Measurements from ENCODE around the gene TRUB1.

Gene TRUB1

GRCh38 chr10:114957673-114958072 is 19.7 kb downstream of the TRUB1 start:
- H3K4me1 ChIP-seq (ENCODE audit: control insufficient read depth, insufficient read depth, low read length) = no peaks in the 10 kb centered on the region
- H3K27ac ChIP-seq (ENCODE audit: low read depth, low read length) = no peak overlapping the region
- H3K4me3 ChIP-seq (ENCODE audit: low read length) = no peak overlapping the region
- no peaks in the 10 kb centered on the region for H3K27me3 ChIP-seq (ENCODE audit: control insufficient read depth, insufficient read depth, low read length)
- peaks cover 3% of the 10 kb centered on the region for H3K36me3 ChIP-seq (ENCODE audit: control insufficient read depth, insufficient read depth, low read length)
- H3K9ac ChIP-seq (ENCODE audit: low read length) = no peak overlapping the region

DNA sequence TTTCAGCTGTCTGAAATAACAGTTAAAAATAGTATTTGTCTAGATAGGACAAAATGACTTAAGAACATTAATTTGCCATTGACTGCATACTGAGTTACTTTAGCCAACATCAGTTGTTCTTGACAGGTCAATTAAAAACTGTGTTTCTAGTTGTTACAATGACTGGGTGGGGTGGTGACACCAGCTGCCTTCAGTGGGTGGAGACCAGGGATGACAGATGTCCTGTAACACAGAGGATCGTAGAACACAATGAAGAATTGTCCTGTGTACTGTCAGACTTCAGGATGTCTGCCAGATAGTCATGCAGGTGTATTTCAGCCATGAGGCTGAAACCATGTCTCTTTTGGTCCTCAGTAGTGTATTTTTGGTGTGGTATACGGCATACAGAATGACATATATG is 24.4 kb downstream of the TRUB1 start:
- Histone ChIP-seq H3K27ac (ENCODE audit: low read depth, low read length) (no peak overlapping the region), H3K27me3 (ENCODE audit: control insufficient read depth, insufficient read depth, low read length) (no peaks in the 10 kb centered on the region), H3K36me3 (ENCODE audit: control insufficient read depth, insufficient read depth, low read length) (peaks cover 7% of the 10 kb centered on the region), H3K4me3 (ENCODE audit: low read length) (no peak overlapping the region), H3K9ac (ENCODE audit: low read length) (no peak overlapping the region), H3K4me1 (ENCODE audit: control insufficient read depth, insufficient read depth, low read length) (no peaks in the 10 kb centered on the region)

DNA sequence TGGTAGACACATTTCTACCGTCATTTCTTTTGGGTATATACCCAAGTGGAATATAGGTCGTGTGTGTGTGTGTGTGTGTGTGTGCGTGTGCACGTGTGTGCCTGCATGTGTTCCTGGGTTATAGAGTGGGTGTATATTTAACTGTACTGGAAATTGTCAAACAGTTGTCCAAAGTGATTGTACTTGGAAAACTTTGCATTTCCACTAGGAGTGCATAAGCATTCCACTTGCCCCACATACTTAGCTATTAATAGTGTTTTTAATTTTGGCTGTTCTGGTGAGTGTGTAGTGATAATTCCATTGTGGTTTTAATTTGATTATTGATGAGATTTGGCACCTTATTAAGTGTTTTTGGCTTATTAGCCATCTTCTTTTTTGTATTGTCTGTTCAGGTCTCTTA is 25.9 kb downstream of the TRUB1 start:
- no peak overlapping the region for H3K27ac ChIP-seq (ENCODE audit: low read depth, low read length)
- H3K4me3 ChIP-seq (ENCODE audit: low read length) = no peak overlapping the region
- H3K27me3 ChIP-seq (ENCODE audit: control insufficient read depth, insufficient read depth, low read length) = no peaks in the 10 kb centered on the region
- H3K36me3 ChIP-seq (ENCODE audit: control insufficient read depth, insufficient read depth, low read length) = peaks cover 7% of the 10 kb centered on the region
- no peaks in the 10 kb centered on the region for H3K4me1 ChIP-seq (ENCODE audit: control insufficient read depth, insufficient read depth, low read length)
- H3K9ac ChIP-seq (ENCODE audit: low read length) = no peak overlapping the region

GRCh38 chr10:114967071-114967470 is 29.1 kb downstream of the TRUB1 start:
- Histone ChIP-seq H3K9ac (ENCODE audit: low read length) (no peak overlapping the region), H3K27me3 (ENCODE audit: control insufficient read depth, insufficient read depth, low read length) (no peaks in the 10 kb centered on the region), H3K4me3 (ENCODE audit: low read length) (no peak overlapping the region), H3K27ac (ENCODE audit: low read depth, low read length) (no peak overlapping the region), H3K4me1 (ENCODE audit: control insufficient read depth, insufficient read depth, low read length) (no peaks in the 10 kb centered on the region), H3K36me3 (ENCODE audit: control insufficient read depth, insufficient read depth, low read length) (peaks cover 7% of the 10 kb centered on the region)

DNA sequence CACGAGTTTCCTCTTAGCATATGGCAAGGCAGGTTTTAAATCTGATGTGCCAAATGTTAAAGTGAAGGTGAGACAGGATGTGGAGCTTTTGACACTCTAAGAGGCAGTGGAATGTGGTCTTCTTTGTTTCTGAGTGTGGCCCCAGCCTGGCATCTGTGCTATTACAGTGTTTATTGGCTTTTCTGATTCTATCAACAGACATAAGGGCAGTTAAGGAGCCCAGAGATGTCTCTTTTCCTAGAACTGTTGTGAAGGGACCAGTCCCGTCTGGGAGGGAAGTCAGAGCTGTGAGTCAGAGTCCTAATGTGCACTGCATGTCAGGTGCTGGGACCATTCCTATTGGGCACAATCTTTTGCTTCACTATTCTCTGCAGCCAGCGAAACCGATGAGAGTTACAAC is 32.5 kb downstream of the TRUB1 start:
- no peak overlapping the region for H3K4me3 ChIP-seq (ENCODE audit: low read length)
- no peaks in the 10 kb centered on the region for H3K36me3 ChIP-seq (ENCODE audit: control insufficient read depth, insufficient read depth, low read length)
- no peak overlapping the region for H3K27ac ChIP-seq (ENCODE audit: low read depth, low read length)
- H3K9ac ChIP-seq (ENCODE audit: low read length) = no peak overlapping the region
- H3K27me3 ChIP-seq (ENCODE audit: control insufficient read depth, insufficient read depth, low read length) = no peaks in the 10 kb centered on the region
- H3K4me1 ChIP-seq (ENCODE audit: control insufficient read depth, insufficient read depth, low read length) = no peaks in the 10 kb centered on the region

- Histone ChIP-seq H3K27me3 (ENCODE audit: control insufficient read depth, insufficient read depth, low read length) (no peaks in the 10 kb centered on the region), H3K9ac (ENCODE audit: low read length) (no peak overlapping the region), H3K4me3 (ENCODE audit: low read length) (no peak overlapping the region), H3K36me3 (ENCODE audit: control insufficient read depth, insufficient read depth, low read length) (no peaks in the 10 kb centered on the region), H3K27ac (ENCODE audit: low read depth, low read length) (no peak overlapping the region), H3K4me1 (ENCODE audit: control insufficient read depth, insufficient read depth, low read length) (no peaks in the 10 kb centered on the region)
These were observed 35.3 kb downstream of the TRUB1 start for GRCh38 chr10:114973306-114973705.

GRCh38 chr10:114973997-114974396 is 36.0 kb downstream of the TRUB1 start:
- H3K4me1 ChIP-seq (ENCODE audit: control insufficient read depth, insufficient read depth, low read length) = no peaks in the 10 kb centered on the region
- H3K4me3 ChIP-seq (ENCODE audit: low read length) = no peak overlapping the region
- H3K9ac ChIP-seq (ENCODE audit: low read length) = no peak overlapping the region
- H3K36me3 ChIP-seq (ENCODE audit: control insufficient read depth, insufficient read depth, low read length) = no peaks in the 10 kb centered on the region
- H3K27me3 ChIP-seq (ENCODE audit: control insufficient read depth, insufficient read depth, low read length) = no peaks in the 10 kb centered on the region
- no peak overlapping the region for H3K27ac ChIP-seq (ENCODE audit: low read depth, low read length)

DNA sequence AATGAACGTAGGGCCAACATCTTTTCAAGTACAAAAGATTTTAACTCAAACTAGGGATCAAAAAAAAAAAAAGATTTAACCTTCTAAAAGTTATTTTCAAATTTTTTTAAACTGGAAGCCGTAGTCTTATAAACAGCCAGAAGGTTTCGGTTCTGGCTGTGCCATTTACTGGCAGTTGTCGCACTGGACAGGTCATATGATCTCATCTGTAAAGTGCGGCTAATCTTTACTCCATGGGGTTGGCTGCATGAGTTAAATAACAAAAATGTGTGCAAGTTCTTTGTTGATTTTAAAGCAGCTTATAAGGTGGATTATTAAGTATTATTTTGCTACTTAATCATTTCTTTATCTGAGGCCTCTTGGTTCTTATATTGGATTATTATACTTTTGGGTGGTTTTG is 36.6 kb downstream of the TRUB1 start:
- Histone ChIP-seq H3K27ac (ENCODE audit: low read depth, low read length) (no peak overlapping the region), H3K9ac (ENCODE audit: low read length) (no peak overlapping the region)

DNA sequence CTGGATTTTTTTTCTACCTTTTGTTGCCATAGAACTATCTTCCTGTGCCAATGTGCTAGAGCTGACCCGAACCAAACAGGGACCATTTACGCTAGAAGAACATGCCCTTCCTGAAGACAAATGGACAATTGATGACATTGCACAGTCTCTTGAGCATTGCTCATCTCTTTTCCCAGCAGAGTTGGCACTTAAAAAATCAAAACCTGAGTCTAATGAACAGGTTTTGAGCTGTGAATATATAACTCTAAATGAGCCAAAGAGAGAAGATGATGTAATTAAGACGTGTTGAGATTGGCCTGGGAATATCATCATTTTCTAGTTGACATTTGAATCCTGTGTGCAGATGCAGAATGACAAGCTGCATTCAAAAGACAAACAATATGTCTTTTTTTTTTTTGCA is 37.1 kb downstream of the TRUB1 start:
- Histone ChIP-seq H3K4me3 (ENCODE audit: low read length) (no peak overlapping the region), H3K36me3 (ENCODE audit: control insufficient read depth, insufficient read depth, low read length) (no peaks in the 10 kb centered on the region), H3K27ac (ENCODE audit: low read depth, low read length) (no peak overlapping the region), H3K4me1 (ENCODE audit: control insufficient read depth, insufficient read depth, low read length) (no peaks in the 10 kb centered on the region), H3K9ac (ENCODE audit: low read length) (no peak overlapping the region), H3K27me3 (ENCODE audit: control insufficient read depth, insufficient read depth, low read length) (no peaks in the 10 kb centered on the region)

More for the DNA sequence above, 36.6 kb downstream of the TRUB1 start:
- H3K4me1 ChIP-seq (ENCODE audit: control insufficient read depth, insufficient read depth, low read length) = no peaks in the 10 kb centered on the region
- no peak overlapping the region for H3K4me3 ChIP-seq (ENCODE audit: low read length)
- H3K27me3 ChIP-seq (ENCODE audit: control insufficient read depth, insufficient read depth, low read length) = no peaks in the 10 kb centered on the region
- H3K36me3 ChIP-seq (ENCODE audit: control insufficient read depth, insufficient read depth, low read length) = no peaks in the 10 kb centered on the region

DNA sequence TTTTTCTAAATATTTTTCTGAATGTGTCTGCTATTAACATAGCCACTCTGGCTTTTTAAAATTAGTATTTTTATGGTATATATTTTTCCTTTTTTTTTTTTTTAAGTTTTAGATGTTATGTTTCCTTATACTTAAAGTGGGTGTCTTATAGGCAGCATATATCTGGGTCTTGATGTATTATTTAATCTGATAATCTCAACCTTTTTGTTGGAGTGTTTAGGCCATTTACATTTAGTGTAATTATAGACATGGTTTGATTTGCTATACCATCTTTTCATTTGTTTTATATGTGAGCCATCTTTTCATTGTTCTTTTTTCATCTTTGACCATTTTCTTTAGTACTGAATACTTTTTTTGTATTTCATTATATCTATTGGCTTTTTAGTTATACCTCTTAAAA is 45.0 kb downstream of the TRUB1 start:
- Histone ChIP-seq H3K27ac (ENCODE audit: low read depth, low read length) (no peak overlapping the region), H3K4me3 (ENCODE audit: low read length) (no peak overlapping the region), H3K4me1 (ENCODE audit: control insufficient read depth, insufficient read depth, low read length) (no peaks in the 10 kb centered on the region), H3K36me3 (ENCODE audit: control insufficient read depth, insufficient read depth, low read length) (no peaks in the 10 kb centered on the region), H3K27me3 (ENCODE audit: control insufficient read depth, insufficient read depth, low read length) (no peaks in the 10 kb centered on the region), H3K9ac (ENCODE audit: low read length) (no peak overlapping the region)

DNA sequence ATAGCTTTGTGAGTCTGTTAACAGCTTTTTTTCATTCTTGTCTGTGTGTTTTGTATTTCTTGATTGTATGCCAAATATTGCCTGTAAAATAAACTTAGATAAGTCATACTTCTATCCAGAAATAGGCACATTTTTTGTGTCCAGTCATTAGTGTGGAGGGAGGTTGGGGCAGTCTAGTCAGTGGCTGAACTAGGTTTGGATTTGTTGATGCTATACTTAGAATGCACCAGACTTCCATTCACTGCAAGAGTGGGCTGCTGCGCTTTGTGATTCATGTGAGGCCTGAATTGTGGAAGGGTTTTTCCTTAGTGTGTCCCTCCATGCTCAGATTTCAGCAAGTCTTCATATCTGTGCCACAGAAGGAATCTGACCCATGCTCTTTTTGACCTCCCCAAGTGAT is 50.0 kb downstream of the TRUB1 start:
- H3K27ac ChIP-seq (ENCODE audit: low read depth, low read length) = no peak overlapping the region
- no peaks in the 10 kb centered on the region for H3K4me1 ChIP-seq (ENCODE audit: control insufficient read depth, insufficient read depth, low read length)
- no peak overlapping the region for H3K4me3 ChIP-seq (ENCODE audit: low read length)
- no peaks in the 10 kb centered on the region for H3K27me3 ChIP-seq (ENCODE audit: control insufficient read depth, insufficient read depth, low read length)
- H3K36me3 ChIP-seq (ENCODE audit: control insufficient read depth, insufficient read depth, low read length) = no peaks in the 10 kb centered on the region
- no peak overlapping the region for H3K9ac ChIP-seq (ENCODE audit: low read length)

DNA sequence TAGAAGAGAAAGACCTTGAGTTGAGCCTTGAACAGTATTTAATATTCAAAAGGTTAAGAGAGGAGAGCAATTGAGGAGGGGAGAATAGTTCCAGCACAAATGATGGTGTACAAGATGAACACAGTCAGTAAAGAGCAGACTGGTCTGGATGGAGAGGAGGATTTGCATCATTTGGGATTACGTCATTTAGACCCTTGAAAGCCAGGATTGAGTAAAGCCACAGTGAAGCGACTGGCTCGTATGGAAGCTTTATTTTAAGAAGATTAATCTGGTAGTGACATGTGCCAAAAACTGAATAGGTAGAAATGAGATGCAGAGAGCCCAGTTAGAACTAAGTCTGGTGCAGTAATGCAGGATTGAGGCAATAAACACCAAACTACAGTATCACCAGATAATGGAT is 52.6 kb downstream of the TRUB1 start:
- H3K36me3 ChIP-seq (ENCODE audit: control insufficient read depth, insufficient read depth, low read length) = no peaks in the 10 kb centered on the region

DNA sequence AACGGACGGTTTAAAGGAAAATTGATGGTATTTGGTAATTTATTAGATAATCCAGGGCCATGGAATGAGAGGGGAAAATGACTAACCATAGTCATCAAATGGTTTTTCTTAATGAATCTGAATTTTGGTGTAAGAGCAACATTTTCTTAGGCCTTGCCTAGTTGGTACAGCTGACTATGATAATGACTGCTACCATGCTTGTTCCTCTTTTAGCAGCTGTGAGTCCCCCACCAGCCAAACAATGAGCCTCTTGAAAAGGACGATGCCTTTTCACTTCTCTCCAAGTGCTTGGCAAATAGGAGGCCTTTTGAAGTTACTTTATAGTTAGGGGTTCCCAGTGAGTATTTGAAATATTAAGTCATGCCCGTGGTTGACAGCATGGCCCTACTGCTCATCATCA is 53.0 kb downstream of the TRUB1 start:
- H3K4me1 ChIP-seq (ENCODE audit: control insufficient read depth, insufficient read depth, low read length) = no peaks in the 10 kb centered on the region
- no peaks in the 10 kb centered on the region for H3K27me3 ChIP-seq (ENCODE audit: control insufficient read depth, insufficient read depth, low read length)
- no peak overlapping the region for H3K27ac ChIP-seq (ENCODE audit: low read depth, low read length)
- H3K9ac ChIP-seq (ENCODE audit: low read length) = no peak overlapping the region
- no peak overlapping the region for H3K4me3 ChIP-seq (ENCODE audit: low read length)
- no peaks in the 10 kb centered on the region for H3K36me3 ChIP-seq (ENCODE audit: control insufficient read depth, insufficient read depth, low read length)

More for the DNA sequence above, 52.6 kb downstream of the TRUB1 start:
- no peaks in the 10 kb centered on the region for H3K27me3 ChIP-seq (ENCODE audit: control insufficient read depth, insufficient read depth, low read length)
- H3K27ac ChIP-seq (ENCODE audit: low read depth, low read length) = no peak overlapping the region
- H3K9ac ChIP-seq (ENCODE audit: low read length) = no peak overlapping the region
- H3K4me1 ChIP-seq (ENCODE audit: control insufficient read depth, insufficient read depth, low read length) = no peaks in the 10 kb centered on the region
- no peak overlapping the region for H3K4me3 ChIP-seq (ENCODE audit: low read length)

Data from rectal smooth muscle tissue (tissue), 1 donor.